K562 (cell line): Measurements from ENCODE around the gene TAF5. TPM values are rescaled to one million over a fixed set of nuclear protein-coding genes. Genes with fewer than 3 reads are reported as not detected.

Experiments used
- ATAC-seq: fragments of 200-7000 bp; cut with Tn5 transposase; 3 replicates; pipeline ENCODE4 v1.9.1; 2020; ENCODE audit warnings: moderate library complexity
- BruUV-seq: library from RNA; stranded (reverse); fragments of 400-500 nt; replicated peaks from 2 replicates; lab custom pipeline; 2021; lab: Mats Ljungman, UMichigan
- CTCF ChIA-PET: fragments of 300-600 bp; formaldehyde crosslinking; extraction: SDS; loops from one replicate; lab custom pipeline; 2021; ENCODE audit warnings: low intra/inter-chr PET ratio; lab: Yijun Ruan, JAX
- POLR2A ChIA-PET: fragments of 300-600, 350-650 bp; sonication (Branson Sonifier 250); formaldehyde crosslinking; extraction: SDS; loops from one replicate; lab custom pipeline; 2021; ENCODE audit warnings: antibody characterized with exemption, inconsistent platforms; lab: Yijun Ruan, JAX
- DNase-seq, 4 experiments: peaks; one replicate each; pipeline versions ENCODE4 v3.0.0 to v3.0.0-alpha.2; 2011 to 2018; ENCODE audit warnings: low spot score in 3 of 4, mixed read lengths in 3 of 4; ENCODE audit errors: extremely low read depth in 1 of 4
- FAIRE-seq: peaks from 2 replicates; lab custom pipeline; 2011; peaks lifted over from hg19 to GRCh38; lab: Jason Lieb, UNC
- H2AFZ ChIP-seq: 2 replicates; pipeline ENCODE4 v1.6.0; 2011; ENCODE audit warnings: low read depth, low read length, control low read depth, inconsistent platforms
- H3K27ac ChIP-seq: fragments of 200-600 bp; 3 replicates; pipeline ENCODE4 v1.8.0; 2011; ENCODE audit warnings: low read depth, mild to moderate bottlenecking, control low read depth, inconsistent platforms, low read length, moderate library complexity, mixed read lengths; ENCODE audit errors: extremely low read depth
- H3K27me3 ChIP-seq, 2 experiments: fragments of 300-600 bp in 1 of 2; 2 replicates in 1 of 2; 3 replicates in 1 of 2; pipeline versions ENCODE4 v1.6.0 to v1.8.0; 2011; ENCODE audit warnings: inconsistent platforms in 2 of 2, low read length in 2 of 2, mild to moderate bottlenecking in 1 of 2, mixed read lengths in 1 of 2, moderate library complexity in 1 of 2; ENCODE audit not compliant: control insufficient read depth in 2 of 2, insufficient read depth in 2 of 2
- H3K36me3 ChIP-seq: fragments of 300-600 bp; 3 replicates; pipeline ENCODE4 v1.8.0; 2011; ENCODE audit warnings: mild to moderate bottlenecking, low read length, inconsistent platforms; ENCODE audit not compliant: control insufficient read depth, insufficient read depth
- H3K4me1 ChIP-seq, 2 experiments: fragments of 200-600 bp in 1 of 2; replicated peaks in 1 of 2; 2 replicates in 1 of 2; 3 replicates in 1 of 2; pipeline versions ENCODE4 v1.5.1 to v1.8.0; 2011; ENCODE audit warnings: inconsistent platforms in 2 of 2, low read length in 2 of 2, mild to moderate bottlenecking in 1 of 2, mixed read lengths in 1 of 2, moderate library complexity in 1 of 2; ENCODE audit not compliant: control insufficient read depth in 2 of 2, insufficient read depth in 2 of 2
- H3K4me2 ChIP-seq: 2 replicates; pipeline ENCODE4 v1.6.1; 2011; ENCODE audit warnings: low read length, control low read depth, inconsistent platforms, mixed read lengths; ENCODE audit not compliant: insufficient read depth
- H3K4me3 ChIP-seq: fragments of 200-600 bp; sonication (generic), shearing (Covaris generic); 2 replicates; pipeline ENCODE4 v1.5.1; 2016; ENCODE audit warnings: control low read depth, inconsistent platforms
- H3K79me2 ChIP-seq: fragments of 200-600 bp; 3 replicates; pipeline ENCODE4 v1.8.0; 2011; ENCODE audit warnings: low read length, inconsistent platforms; ENCODE audit not compliant: control insufficient read depth, insufficient read depth
- H3K9ac ChIP-seq, 2 experiments: 2 replicates each; pipeline versions ENCODE4 v1.6.0 to v1.6.1; 2011; ENCODE audit warnings: low read depth in 2 of 2, low read length in 2 of 2, control low read depth in 1 of 2, inconsistent platforms in 1 of 2, mild to moderate bottlenecking in 1 of 2, mixed read lengths in 1 of 2; ENCODE audit not compliant: insufficient read depth in 1 of 2
- H3K9me1 ChIP-seq: one replicate; pipeline ENCODE4 v1.6.0; 2011; ENCODE audit warnings: inconsistent platforms, mild to moderate bottlenecking, low read length, moderate library complexity; ENCODE audit not compliant: control insufficient read depth, insufficient read depth
- H3K9me3 ChIP-seq: replicated peaks from 2 replicates; pipeline ENCODE4 v1.5.1; 2011; ENCODE audit warnings: low read depth, low read length, inconsistent platforms; ENCODE audit not compliant: control insufficient read depth, insufficient read depth
- H4K20me1 ChIP-seq: replicated peaks from 2 replicates; pipeline ENCODE4 v1.6.1; 2011; ENCODE audit warnings: low read length, inconsistent platforms, mixed read lengths; ENCODE audit not compliant: control insufficient read depth, insufficient read depth
- GTF2B ChIP-seq: IDR thresholded peaks from 2 replicates; pipeline ENCODE4 v1.6.1; 2011; ENCODE audit not compliant: insufficient read length; ENCODE audit errors: extremely low read depth
- HNRNPL ChIP-seq: fragments of 200-400 bp; formaldehyde crosslinking; IDR thresholded peaks from 2 replicates; pipeline ENCODE4 v1.6.1; 2017; ENCODE audit warnings: low read depth, mild to moderate bottlenecking, low read length
- PCBP1 ChIP-seq: fragments of 200-400 bp; formaldehyde crosslinking; IDR thresholded peaks from 2 replicates; pipeline ENCODE4 v1.6.1; 2018; ENCODE audit warnings: mild to moderate bottlenecking, low read depth, low read length; ENCODE audit not compliant: poor library complexity, severe bottlenecking
- RBFOX2 ChIP-seq: fragments of 200-400 bp; formaldehyde crosslinking; IDR thresholded peaks from 2 replicates; pipeline ENCODE4 v1.6.1; 2017; ENCODE audit warnings: low read depth, mild to moderate bottlenecking, low read length, moderate library complexity
- SIN3B ChIP-seq: fragments of 450-650 bp; IDR thresholded peaks from 2 replicates; pipeline ENCODE4 v1.6.1; 2017; ENCODE audit warnings: low read depth, mild to moderate bottlenecking, moderate library complexity
- SRSF7 ChIP-seq: fragments of 200-400 bp; formaldehyde crosslinking; optimal IDR thresholded peaks from 2 replicates; pipeline ENCODE3; 2017; ENCODE audit warnings: mild to moderate bottlenecking, low read depth, low read length
- ZNF133 ChIP-seq: fragments of 250-450 bp; sonication (Bioruptor Pico); IDR thresholded peaks from 2 replicates; pipeline ENCODE4 v1.4.0; 2020; ENCODE audit warnings: mild to moderate bottlenecking
- ZNF253 ChIP-seq: fragments of 250-450 bp; sonication (Bioruptor Pico); conservative IDR thresholded peaks from 2 replicates; pipeline ENCODE4 v1.6.1; 2021; ENCODE audit warnings: mild to moderate bottlenecking
- ZNF518B ChIP-seq: fragments of 250-450 bp; sonication (Bioruptor Pico); IDR thresholded peaks from 2 replicates; pipeline ENCODE4 v1.5.0; 2021; ENCODE audit warnings: mild to moderate bottlenecking, moderate library complexity
- WGBS: fragments of 100-300 bp; shearing (Covaris generic); methylation state at CpG from one replicate; pipeline ENCODE4 v1.1.6; 2016; ENCODE audit warnings: low coverage, mixed read lengths; ENCODE audit not compliant: insufficient coverage; ENCODE audit errors: missing lambda C conversion rate; 5-methylcytosine and 5-hydroxymethylcytosine counted together
- in situ Hi-C: fragments of 300-500 bp; cut with MboI; formaldehyde crosslinking; loops from 4 replicates; pipeline ENCODE4 v1.15.0; 2018; ENCODE audit warnings: inconsistent platforms, mixed read lengths
- intact Hi-C: fragments of 100-400 bp; cut with micrococcal nuclease; formaldehyde crosslinking; loops from 2 replicates; pipeline ENCODE4 v1.14.2; 2022
- polyA plus RNA-seq, 8 experiments: library from polyadenylated mRNA; depleted of rRNA in 4 of 8; stranded (reverse) in 5 of 8; unstranded in 3 of 8; fragments of >200 nt; fragmentation: Nextera tagmentation in 2 of 8; fragmentation: Illumina TruSeq in 1 of 8; extraction: Ambion mirVana in 2 of 8; extraction: Trizol in 1 of 8; gene quantifications; 2 replicates each; pipeline versions ENCODE4 v1.2.1 to v1.2.3, GENCODE V29; 2011 to 2014; ENCODE audit warnings: inconsistent platforms in 1 of 8, missing spikeins in 1 of 8
- total RNA-seq, 7 experiments: library from RNA; depleted of rRNA in 6 of 7; stranded (reverse); fragments of >200 nt in 6 of 7; fragmentation: Illumina TruSeq in 2 of 7; extraction: Trizol in 2 of 7; gene quantifications; 2 replicates each; pipeline versions ENCODE4 v1.2.1 to v1.2.3, GENCODE V29; 2011 to 2021; ENCODE audit warnings: low replicate concordance in 1 of 7
- TF ChIP-seq, protein P1 (sequence below): fragments of 450-650 bp; IDR thresholded peaks from 2 replicates; pipeline ENCODE4 v1.6.1; 2016; ENCODE audit warnings: borderline replicate concordance

TAF5 gene
- total and polyA plus RNA-seq, 9 of the 15 experiments (the other 6 are each of a cell fraction or from before 2014, with no cell fraction given) = 4.2 to 11.9 (median 9.3) TPM

DNA sequence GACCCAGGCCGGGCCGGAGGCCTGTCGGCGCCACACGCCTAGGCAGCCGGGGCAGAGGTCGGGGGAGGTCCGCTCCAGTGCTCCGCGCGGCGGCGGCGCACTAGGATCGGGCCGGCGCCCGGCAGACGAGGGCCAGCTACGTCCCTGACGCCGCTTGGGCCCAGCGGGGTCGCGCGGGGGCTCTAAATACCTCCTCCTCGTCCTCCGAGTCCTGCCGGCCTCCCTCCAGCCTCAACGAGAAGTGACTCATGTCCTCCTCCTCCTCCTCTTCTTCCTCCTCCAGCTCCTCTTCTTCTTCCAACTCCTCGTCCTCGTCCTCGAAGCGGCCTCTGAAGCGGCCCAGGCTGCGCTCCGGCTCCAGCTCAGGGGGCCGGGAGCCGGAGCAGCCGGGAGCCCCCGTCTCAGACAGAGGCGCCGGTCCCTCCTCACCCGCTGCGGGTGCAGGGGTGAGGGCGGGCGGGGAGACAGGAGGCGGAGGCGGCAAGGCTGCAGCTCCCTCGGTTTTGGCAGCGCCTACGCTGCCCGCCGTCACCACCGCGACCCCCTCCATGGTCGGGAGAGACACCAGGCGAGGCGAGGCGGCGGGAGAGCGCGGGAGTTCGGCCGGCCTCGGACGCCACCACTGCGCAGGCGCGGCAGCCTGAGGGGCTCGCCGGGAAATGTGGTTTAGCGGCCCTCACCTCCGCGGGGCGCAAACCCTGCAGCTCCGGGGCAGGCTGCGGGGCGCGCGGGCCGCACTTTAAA lies 17.1 kb upstream of the TAF5 start, which contains the start of gene PCGF6:
Gene PCGF6, minus strand, starts transcription at position 624 of the 744 bp plus-strand sequence. Its CDS starts 74 bp downstream, at position 550.
- H3K4me3 ChIP-seq = peak within 1 kb of the TSS; percentile 75
- ATAC-seq = peak; percentile 94
- DNase-seq = peak; percentile 84 to 90 (median 88)
- no peaks in the 10 kb centered on the region for H4K20me1 ChIP-seq
- TSS peak; percentile 47 for BruUV-seq
- H3K27ac ChIP-seq = peak within 1 kb of the TSS; percentile 87
- under 1% methylated on average over 31 of the region's 82 CpGs for WGBS
- intact Hi-C loops = loop anchor here (5.0 kb wide), 1 partner anchor 47 kb away; the partner anchor contains the start of genes ATP5MK and PDCD11
- no peak for FAIRE-seq
- CTCF ChIA-PET = interaction anchor here (0.6 kb wide), 1 partner anchor 132 kb away, joined by 6 read pairs; no protein-coding TSS in a partner anchor
- peak within 1 kb of the TSS; percentile 82 to 98 for H3K9ac ChIP-seq
- H3K4me2 ChIP-seq = peak within 1 kb of the TSS; percentile 73
- no peaks in the 10 kb centered on the region for H3K9me1 ChIP-seq
- H3K9me3 ChIP-seq = no peaks in the 10 kb centered on the region
- peaks cover 30% of the 10 kb centered on the region for H3K79me2 ChIP-seq
- H2AFZ ChIP-seq = peak within 1 kb of the TSS; percentile 94
- in situ Hi-C loops = no loop called here
- H3K4me1 ChIP-seq = peaks cover 0 to 21% of the 10 kb centered on the region in 2 experiments; a peak in 3 of 5 replicates
- POLR2A ChIA-PET = interaction anchor here (0.6 kb wide), 2 partner anchors 11 to 123 kb away, joined by 3 read pairs; no protein-coding TSS in a partner anchor
- peaks cover 26% of the 10 kb centered on the region; the same call in 1 of the 3 replicates for H3K36me3 ChIP-seq
- no peaks in the 10 kb centered on the region for H3K27me3 ChIP-seq
- no peak for TF ChIP-seq SIN3B
- TF ChIP-seq, protein P1, sequence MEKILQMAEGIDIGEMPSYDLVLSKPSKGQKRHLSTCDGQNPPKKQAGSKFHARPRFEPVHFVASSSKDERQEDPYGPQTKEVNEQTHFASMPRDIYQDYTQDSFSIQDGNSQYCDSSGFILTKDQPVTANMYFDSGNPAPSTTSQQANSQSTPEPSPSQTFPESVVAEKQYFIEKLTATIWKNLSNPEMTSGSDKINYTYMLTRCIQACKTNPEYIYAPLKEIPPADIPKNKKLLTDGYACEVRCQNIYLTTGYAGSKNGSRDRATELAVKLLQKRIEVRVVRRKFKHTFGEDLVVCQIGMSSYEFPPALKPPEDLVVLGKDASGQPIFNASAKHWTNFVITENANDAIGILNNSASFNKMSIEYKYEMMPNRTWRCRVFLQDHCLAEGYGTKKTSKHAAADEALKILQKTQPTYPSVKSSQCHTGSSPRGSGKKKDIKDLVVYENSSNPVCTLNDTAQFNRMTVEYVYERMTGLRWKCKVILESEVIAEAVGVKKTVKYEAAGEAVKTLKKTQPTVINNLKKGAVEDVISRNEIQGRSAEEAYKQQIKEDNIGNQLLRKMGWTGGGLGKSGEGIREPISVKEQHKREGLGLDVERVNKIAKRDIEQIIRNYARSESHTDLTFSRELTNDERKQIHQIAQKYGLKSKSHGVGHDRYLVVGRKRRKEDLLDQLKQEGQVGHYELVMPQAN = no peak
- TF ChIP-seq ZNF253 = no peak
- TF ChIP-seq HNRNPL = no peak
- no peak for TF ChIP-seq SRSF7
- no peak for TF ChIP-seq ZNF133 (CRISPR knock-in tag)
- TF ChIP-seq GTF2B = no peak
- TF ChIP-seq ZNF518B (CRISPR knock-in tag) = no peak
- TF ChIP-seq PCBP1 = peak; percentile 50
- peak; percentile 88 for TF ChIP-seq RBFOX2
